NOMO-1 (cell line): ENCODE data around the gene LHFPL3.
"Not testable (repeated sequence)": the region's sequence is repeated elsewhere in the genome, so short reads cannot be mapped to it uniquely, and the experiment has no call there.

ENCODE experiments used
- DNase-seq, 2 experiments: peaks; one replicate each; lab custom pipeline; 2025; ENCODE audit not compliant: unreplicated experiment in 2 of 2; lab: John Stamatoyannopoulos, UW

The LHFPL3 gene

GRCh38 chr7:104480529-104480928, 152.1 kb downstream of the LHFPL3 start:
- no peak for DNase-seq

GRCh38 chr7:104482362-104483037, 154.1 kb downstream of the LHFPL3 start:
- DNase-seq: no peak

GRCh38 chr7:104486931-104487330, 158.5 kb downstream of the LHFPL3 start:
- no peak for DNase-seq

- no peak for DNase-seq
These were observed 159.2 kb downstream of the LHFPL3 start for GRCh38 chr7:104487642-104488041.

- no peak for DNase-seq
These were observed 169.1 kb downstream of the LHFPL3 start for GRCh38 chr7:104497379-104497967.

- DNase-seq: no peak
These were observed 171.6 kb downstream of the LHFPL3 start for GRCh38 chr7:104499975-104500374.

- no peak for DNase-seq
These were observed 181.5 kb downstream of the LHFPL3 start for GRCh38 chr7:104509874-104510273.

GRCh38 chr7:104524853-104525252, 196.4 kb downstream of the LHFPL3 start:
- no peak for DNase-seq

GRCh38 chr7:104528142-104528541, 199.7 kb downstream of the LHFPL3 start:
- no peak for DNase-seq

- no peak for DNase-seq
These were observed 201.2 kb downstream of the LHFPL3 start for GRCh38 chr7:104529567-104529966.

- DNase-seq: no peak
These were observed 201.8 kb downstream of the LHFPL3 start for GRCh38 chr7:104530251-104530650.

- DNase-seq: no peak
These were observed 205.7 kb downstream of the LHFPL3 start for GRCh38 chr7:104534149-104534548.

GRCh38 chr7:104535841-104536240, 207.4 kb downstream of the LHFPL3 start:
- no peak for DNase-seq

- no peak for DNase-seq
These were observed 208.6 kb downstream of the LHFPL3 start for GRCh38 chr7:104536956-104537355.

- no peak for DNase-seq
These were observed 209.7 kb downstream of the LHFPL3 start for GRCh38 chr7:104538152-104538551.

GRCh38 chr7:104541897-104542296, 213.5 kb downstream of the LHFPL3 start:
- DNase-seq: no peak

- DNase-seq: no peak
These were observed 220.5 kb downstream of the LHFPL3 start for GRCh38 chr7:104548861-104549260.

- DNase-seq: no peak
These were observed 222.0 kb downstream of the LHFPL3 start for GRCh38 chr7:104550362-104550761.

- no peak for DNase-seq
These were observed 222.8 kb downstream of the LHFPL3 start for GRCh38 chr7:104551226-104551625.

GRCh38 chr7:104552102-104552501, 223.7 kb downstream of the LHFPL3 start:
- no peak for DNase-seq

- no peak for DNase-seq
These were observed 224.7 kb downstream of the LHFPL3 start for GRCh38 chr7:104553074-104553473.

GRCh38 chr7:104563350-104563901, 235.0 kb downstream of the LHFPL3 start:
- DNase-seq: not testable (repeated sequence)
